Kidney (tissue), 14 donors: Measurements from ENCODE around the gene RBM44. TPM values are rescaled to one million over a fixed set of nuclear protein-coding genes. Genes with fewer than 3 reads are reported as not detected.

Experiments used
- DNase-seq, 5 donors: peaks; one replicate each; pipeline ENCODE4 v3.0.0-alpha.2; 2013 to 2020
- FAIRE-seq: peaks from 2 replicates; lab custom pipeline; 2012; peaks lifted over from hg19 to GRCh38; lab: Jason Lieb, UNC
- H3K27ac ChIP-seq, 2 donors: one replicate each; pipeline ENCODE4 v1.7.0; 2013; ENCODE audit warnings: low read depth in 2 of 2, low read length in 2 of 2, inconsistent platforms in 1 of 2
- H3K27me3 ChIP-seq: one replicate; pipeline ENCODE4 v1.7.1; 2013; ENCODE audit warnings: low read length, inconsistent platforms; ENCODE audit not compliant: control insufficient read depth, insufficient read depth
- H3K36me3 ChIP-seq, 3 donors: one replicate each; pipeline versions ENCODE4 v1.7.0 to v1.7.1; 2013; ENCODE audit warnings: low read length in 3 of 3, control low read depth in 1 of 3, inconsistent platforms in 1 of 3; ENCODE audit not compliant: insufficient read depth in 3 of 3, control insufficient read depth in 2 of 3
- H3K4me1 ChIP-seq, 3 donors: one replicate each; pipeline versions ENCODE4 v1.7.0 to v1.7.1; 2013; ENCODE audit warnings: low read length in 3 of 3, inconsistent platforms in 1 of 3, low read depth in 1 of 3; ENCODE audit not compliant: control insufficient read depth in 2 of 3, insufficient read depth in 2 of 3
- H3K4me3 ChIP-seq, 3 donors: one replicate each; pipeline versions ENCODE4 v1.7.0 to v1.8.1; 2013; ENCODE audit warnings: low read length in 3 of 3, control low read depth in 1 of 3, inconsistent platforms in 1 of 3
- H3K9ac ChIP-seq, 3 donors: one replicate each; pipeline versions ENCODE4 v1.7.0 to v1.7.1; 2013; ENCODE audit warnings: low read length in 3 of 3, control low read depth in 1 of 3, inconsistent platforms in 1 of 3
- H3K9me3 ChIP-seq, 3 donors: one replicate each; pipeline versions ENCODE4 v1.7.0 to v1.7.1; 2013; ENCODE audit warnings: low read length in 3 of 3, control low read depth in 1 of 3, inconsistent platforms in 1 of 3; ENCODE audit not compliant: control insufficient read depth in 2 of 3, insufficient read depth in 1 of 3
- intact Hi-C: fragments of 100-400 bp; cut with DNase I; formaldehyde crosslinking; loops from one replicate; pipeline ENCODE4 v1.11.1; 2022
- polyA plus RNA-seq: library from polyadenylated mRNA; stranded (reverse); fragments of 350-450 nt; fragmentation: Illumina TruSeq; extraction: RNeasy Lipid Tissue Mini Kit (QIAGEN cat#74804); gene quantifications from one replicate; pipeline ENCODE4 v1.2.3, GENCODE V29; 2014; ENCODE audit warnings: low read depth, low replicate concordance; ENCODE audit not compliant: insufficient read depth
- total RNA-seq: library from RNA; stranded (reverse); fragmentation: NEBNext Ultra II Directional; extraction: Animal tissue kit (Norgen Biotek cat#: 25700); gene quantifications from one replicate; pipeline ENCODE4 v1.2.1, GENCODE V29; 2021
- TF ChIP-seq, protein P1 (sequence below): IDR thresholded peaks from 3 replicates; pipeline ENCODE4 v1.5.1; 2012; ENCODE audit warnings: mild to moderate bottlenecking, moderate library complexity, borderline replicate concordance; ENCODE audit not compliant: insufficient read depth; ENCODE audit errors: extremely low read depth
- donor health status: control.
- donor health status: control.
- donor health status: control.
- donor health status: control.
- donor health status: control.
- donor health status: DM: yes; HTN: yes; CAD: no.
- donor health status: Normal renal cell carcinoma (clear cell type).

RBM44 gene
- total and polyA plus RNA-seq, 2 donors from 2014 or later: 0.72 TPM; not detected in 1

DNA sequence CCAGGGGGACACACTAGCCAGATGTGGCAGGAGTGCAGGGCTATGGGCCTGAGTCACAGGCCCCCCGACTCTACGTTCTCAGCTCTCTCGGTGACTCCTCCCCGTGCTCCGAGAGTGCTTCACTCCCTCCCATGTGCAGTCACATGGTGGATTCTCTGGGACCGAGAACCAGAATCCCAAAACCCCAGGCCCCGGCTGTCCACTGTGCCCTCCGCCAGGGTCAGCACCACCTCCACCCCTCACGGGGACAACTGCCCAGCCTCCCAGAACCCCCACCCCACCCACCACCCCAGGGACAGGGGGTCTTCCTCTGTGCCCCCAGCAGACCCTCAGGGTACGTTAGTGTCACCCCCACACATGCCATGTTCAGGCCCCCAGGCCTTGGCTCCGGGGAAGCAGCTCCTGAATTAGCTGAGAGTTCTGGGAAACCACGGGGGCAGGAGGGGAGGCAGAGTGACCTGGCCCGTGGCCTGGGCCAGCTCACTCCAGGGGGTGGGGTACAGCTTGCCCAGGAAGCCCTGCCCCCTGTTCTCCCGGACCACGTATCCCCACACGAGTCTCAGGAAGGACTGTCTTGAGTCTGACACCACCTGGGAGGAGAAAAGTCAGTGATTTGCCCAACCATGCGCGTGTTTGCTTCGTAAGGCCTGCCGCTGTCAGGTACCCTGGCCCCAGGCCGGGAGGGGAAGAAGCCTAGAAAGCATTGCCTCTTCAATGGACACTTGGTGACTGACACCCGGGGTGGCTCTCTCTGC, 65.3 kb downstream of the RBM44 start:
- DNase-seq: peak in 2 of 5 donors; percentile 30 to 34
- no peak overlapping the region for H3K27ac ChIP-seq
- H3K4me1 ChIP-seq: peaks cover 0 to under 1% (median 0%) of the 10 kb centered on the region in 3 donors
- H3K4me3 ChIP-seq: no peak overlapping the region
- intact Hi-C loops: loop anchor here (10.0 kb wide), 1 partner anchor 401 kb away; no protein-coding TSS in a partner anchor
- H3K9me3 ChIP-seq: no peaks in the 10 kb centered on the region
- TF ChIP-seq, protein P1, sequence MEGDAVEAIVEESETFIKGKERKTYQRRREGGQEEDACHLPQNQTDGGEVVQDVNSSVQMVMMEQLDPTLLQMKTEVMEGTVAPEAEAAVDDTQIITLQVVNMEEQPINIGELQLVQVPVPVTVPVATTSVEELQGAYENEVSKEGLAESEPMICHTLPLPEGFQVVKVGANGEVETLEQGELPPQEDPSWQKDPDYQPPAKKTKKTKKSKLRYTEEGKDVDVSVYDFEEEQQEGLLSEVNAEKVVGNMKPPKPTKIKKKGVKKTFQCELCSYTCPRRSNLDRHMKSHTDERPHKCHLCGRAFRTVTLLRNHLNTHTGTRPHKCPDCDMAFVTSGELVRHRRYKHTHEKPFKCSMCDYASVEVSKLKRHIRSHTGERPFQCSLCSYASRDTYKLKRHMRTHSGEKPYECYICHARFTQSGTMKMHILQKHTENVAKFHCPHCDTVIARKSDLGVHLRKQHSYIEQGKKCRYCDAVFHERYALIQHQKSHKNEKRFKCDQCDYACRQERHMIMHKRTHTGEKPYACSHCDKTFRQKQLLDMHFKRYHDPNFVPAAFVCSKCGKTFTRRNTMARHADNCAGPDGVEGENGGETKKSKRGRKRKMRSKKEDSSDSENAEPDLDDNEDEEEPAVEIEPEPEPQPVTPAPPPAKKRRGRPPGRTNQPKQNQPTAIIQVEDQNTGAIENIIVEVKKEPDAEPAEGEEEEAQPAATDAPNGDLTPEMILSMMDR: no peak
- H3K36me3 ChIP-seq: no peaks in the 10 kb centered on the region
- H3K27me3 ChIP-seq: no peaks in the 10 kb centered on the region
- no peak overlapping the region for H3K9ac ChIP-seq
- FAIRE-seq: no peak

DNA sequence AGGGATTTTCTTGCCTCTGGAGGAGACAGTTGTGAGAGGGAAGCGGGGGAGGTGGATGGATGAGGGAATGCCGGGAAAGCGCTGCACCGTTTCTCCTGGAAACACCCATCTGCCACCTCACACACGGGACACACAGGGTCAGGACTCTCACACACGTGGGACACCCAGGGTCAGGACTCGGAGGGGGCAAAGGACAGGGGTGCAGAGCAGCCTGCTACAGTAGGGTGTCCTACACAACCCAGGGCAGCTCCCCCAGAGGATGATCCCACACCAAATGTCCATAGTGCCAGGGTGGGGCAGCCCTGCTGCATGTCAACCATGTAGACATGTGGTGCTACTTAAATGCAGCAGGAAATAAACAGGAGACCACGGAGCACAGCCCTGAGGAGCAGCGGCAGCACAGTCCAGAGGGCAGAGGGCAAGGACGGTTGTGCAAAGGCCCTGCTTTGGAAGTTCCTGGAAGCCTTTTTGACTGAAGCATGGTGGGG, 65.9 kb downstream of the RBM44 start:
- intact Hi-C loops: loop anchor here (10.0 kb wide), 1 partner anchor 400 kb away; no protein-coding TSS in a partner anchor
- H3K4me1 ChIP-seq: no peaks in the 10 kb centered on the region
- H3K9me3 ChIP-seq: no peaks in the 10 kb centered on the region
- H3K27me3 ChIP-seq: no peaks in the 10 kb centered on the region
- no peak overlapping the region for H3K27ac ChIP-seq
- H3K9ac ChIP-seq: no peak overlapping the region
- TF ChIP-seq, protein P1: no peak
- DNase-seq (peak in 2 of 5 donors; percentile 47 to 58), FAIRE-seq (no peak)
- no peaks in the 10 kb centered on the region for H3K36me3 ChIP-seq
- no peak overlapping the region for H3K4me3 ChIP-seq

DNA sequence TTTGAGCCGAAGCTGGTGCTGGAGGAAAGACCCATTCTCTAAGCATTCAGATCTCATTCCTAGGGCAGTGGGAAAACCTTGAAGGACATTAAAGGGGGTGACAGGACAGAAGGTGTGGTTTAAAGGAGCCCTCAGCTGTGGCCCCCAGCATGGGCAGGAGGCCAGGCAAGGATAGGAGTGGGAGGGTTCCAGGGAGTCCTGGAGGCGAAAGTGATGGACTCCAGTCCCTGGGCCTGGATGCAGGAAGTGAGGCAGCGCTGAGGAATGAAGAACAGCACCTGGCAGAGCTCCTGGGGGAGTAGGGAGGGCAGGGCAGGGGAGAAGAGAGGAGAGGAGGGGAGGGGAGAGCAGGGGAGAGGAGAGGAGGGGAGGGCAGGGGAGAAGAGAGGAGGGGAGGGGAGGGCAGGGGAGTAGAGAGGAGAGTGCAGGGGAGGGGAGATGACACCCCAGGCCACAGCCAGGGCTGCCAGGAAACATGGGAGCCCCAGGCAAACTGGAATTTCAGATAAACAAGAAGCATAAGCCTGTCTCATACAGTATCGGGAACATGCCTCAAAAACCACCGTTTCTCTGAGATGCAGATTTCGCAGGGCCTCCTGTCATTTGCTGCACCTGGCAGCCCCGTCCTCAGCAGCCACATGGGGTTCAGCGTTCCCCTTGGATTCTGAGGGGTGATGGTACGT, 66.5 kb downstream of the RBM44 start:
- Histone ChIP-seq H3K36me3 (no peaks in the 10 kb centered on the region), H3K9me3 (no peaks in the 10 kb centered on the region), H3K4me1 (no peaks in the 10 kb centered on the region), H3K27ac (no peak overlapping the region), H3K27me3 (no peaks in the 10 kb centered on the region), H3K9ac (no peak overlapping the region), H3K4me3 (no peak overlapping the region)
- no peak for FAIRE-seq
- DNase-seq: peak in 3 of 5 donors; percentile 9 to 40 (median 34)
- intact Hi-C loops: loop anchor here (10.0 kb wide), 1 partner anchor 400 kb away; no protein-coding TSS in a partner anchor
- TF ChIP-seq, protein P1: no peak
